Measurements from ENCODE around the gene TPSG1. TPM values are rescaled to one million over a fixed set of nuclear protein-coding genes. Genes with fewer than 3 reads are reported as not detected.

The TPSG1 gene
- total and polyA plus RNA-seq, 2 of the 13 experiments (the other 11 are each of a cell fraction or from before 2014, with no cell fraction given) = not detected

GRCh38 chr16:1188432-1189189 lies 36.5 kb downstream of the TPSG1 start (continued):
- TF ChIP-seq FIP1L1 (IDR thresholded peaks at IDR 0.05; ENCODE audit: borderline replicate concordance, insufficient read depth, low read depth, low read length) = no peak
- no peak for TF ChIP-seq CBX1 (IDR thresholded peaks at IDR 0.05; ENCODE audit: low read depth)
- peak; percentile 93; the same call in 1 of the 2 replicates for TF ChIP-seq ZNF558 (CRISPR knock-in tag; IDR thresholded peaks at IDR 0.05; ENCODE audit: borderline replicate concordance)
- TF ChIP-seq HNRNPL (IDR thresholded peaks at IDR 0.05; ENCODE audit: low read depth, low read length) = 0 out of 2 replicates have a peak, but pooled peaks have one; percentile 47
- no peak; the same call in 1 of the 2 replicates for TF ChIP-seq ZNF281 (CRISPR knock-in tag; IDR thresholded peaks at IDR 0.05; ENCODE audit: borderline replicate concordance)
- 0 out of 2 replicates have a peak, but pooled peaks have one; percentile 34 for TF ChIP-seq ZFY (CRISPR knock-in tag; IDR thresholded peaks at IDR 0.05)
- TF ChIP-seq, protein P1, sequence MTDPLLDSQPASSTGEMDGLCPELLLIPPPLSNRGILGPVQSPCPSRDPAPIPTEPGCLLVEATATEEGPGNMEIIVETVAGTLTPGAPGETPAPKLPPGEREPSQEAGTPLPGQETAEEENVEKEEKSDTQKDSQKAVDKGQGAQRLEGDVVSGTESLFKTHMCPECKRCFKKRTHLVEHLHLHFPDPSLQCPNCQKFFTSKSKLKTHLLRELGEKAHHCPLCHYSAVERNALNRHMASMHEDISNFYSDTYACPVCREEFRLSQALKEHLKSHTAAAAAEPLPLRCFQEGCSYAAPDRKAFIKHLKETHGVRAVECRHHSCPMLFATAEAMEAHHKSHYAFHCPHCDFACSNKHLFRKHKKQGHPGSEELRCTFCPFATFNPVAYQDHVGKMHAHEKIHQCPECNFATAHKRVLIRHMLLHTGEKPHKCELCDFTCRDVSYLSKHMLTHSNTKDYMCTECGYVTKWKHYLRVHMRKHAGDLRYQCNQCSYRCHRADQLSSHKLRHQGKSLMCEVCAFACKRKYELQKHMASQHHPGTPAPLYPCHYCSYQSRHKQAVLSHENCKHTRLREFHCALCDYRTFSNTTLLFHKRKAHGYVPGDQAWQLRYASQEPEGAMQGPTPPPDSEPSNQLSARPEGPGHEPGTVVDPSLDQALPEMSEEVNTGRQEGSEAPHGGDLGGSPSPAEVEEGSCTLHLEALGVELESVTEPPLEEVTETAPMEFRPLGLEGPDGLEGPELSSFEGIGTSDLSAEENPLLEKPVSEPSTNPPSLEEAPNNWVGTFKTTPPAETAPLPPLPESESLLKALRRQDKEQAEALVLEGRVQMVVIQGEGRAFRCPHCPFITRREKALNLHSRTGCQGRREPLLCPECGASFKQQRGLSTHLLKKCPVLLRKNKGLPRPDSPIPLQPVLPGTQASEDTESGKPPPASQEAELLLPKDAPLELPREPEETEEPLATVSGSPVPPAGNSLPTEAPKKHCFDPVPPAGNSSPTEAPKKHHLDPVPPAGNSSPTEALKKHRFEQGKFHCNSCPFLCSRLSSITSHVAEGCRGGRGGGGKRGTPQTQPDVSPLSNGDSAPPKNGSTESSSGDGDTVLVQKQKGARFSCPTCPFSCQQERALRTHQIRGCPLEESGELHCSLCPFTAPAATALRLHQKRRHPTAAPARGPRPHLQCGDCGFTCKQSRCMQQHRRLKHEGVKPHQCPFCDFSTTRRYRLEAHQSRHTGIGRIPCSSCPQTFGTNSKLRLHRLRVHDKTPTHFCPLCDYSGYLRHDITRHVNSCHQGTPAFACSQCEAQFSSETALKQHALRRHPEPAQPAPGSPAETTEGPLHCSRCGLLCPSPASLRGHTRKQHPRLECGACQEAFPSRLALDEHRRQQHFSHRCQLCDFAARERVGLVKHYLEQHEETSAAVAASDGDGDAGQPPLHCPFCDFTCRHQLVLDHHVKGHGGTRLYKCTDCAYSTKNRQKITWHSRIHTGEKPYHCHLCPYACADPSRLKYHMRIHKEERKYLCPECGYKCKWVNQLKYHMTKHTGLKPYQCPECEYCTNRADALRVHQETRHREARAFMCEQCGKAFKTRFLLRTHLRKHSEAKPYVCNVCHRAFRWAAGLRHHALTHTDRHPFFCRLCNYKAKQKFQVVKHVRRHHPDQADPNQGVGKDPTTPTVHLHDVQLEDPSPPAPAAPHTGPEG (CRISPR knock-in tag; IDR thresholded peaks at IDR 0.05) = peak; percentile 77; the same call in 1 of the 2 replicates
- 0 out of 2 replicates have a peak, but pooled peaks have one; percentile 26 for TF ChIP-seq MEIS1 (CRISPR knock-in tag; IDR thresholded peaks at IDR 0.05; ENCODE audit: borderline replicate concordance)
- TF ChIP-seq SP4 (CRISPR knock-in tag; IDR thresholded peaks at IDR 0.05) = no peak
- TF ChIP-seq SYNCRIP (IDR thresholded peaks at IDR 0.05; ENCODE audit: insufficient read depth, low read depth, low read length) = no peak
- TF ChIP-seq ZFP41 (CRISPR knock-in tag; IDR thresholded peaks at IDR 0.05; ENCODE audit: borderline replicate concordance) = no peak
- TF ChIP-seq ELF3 (CRISPR knock-in tag; IDR thresholded peaks at IDR 0.05) = peak; percentile 54; the same call in 1 of the 2 replicates
- 0 out of 2 replicates have a peak, but pooled peaks have one; percentile 35 for TF ChIP-seq PRDM15 (CRISPR knock-in tag; IDR thresholded peaks at IDR 0.05)
- no peak for TF ChIP-seq YY1 (IDR thresholded peaks at IDR 0.05; ENCODE audit: insufficient read depth, insufficient replicate concordance, low read depth, low read length)

All from HepG2 (cell line).